Calu3 (cell line): ENCODE results near the gene PLG. TPM values are rescaled to one million over a fixed set of nuclear protein-coding genes. Genes with fewer than 3 reads are reported as not detected.
"Not testable (repeated sequence)": the region's sequence is repeated elsewhere in the genome, so short reads cannot be mapped to it uniquely, and the experiment has no call there.

ENCODE experiments used
- BruUV-seq: library from RNA; stranded (reverse); fragments of 400-500 nt; replicated peaks from 2 replicates; lab custom pipeline; 2021; lab: Mats Ljungman, UMichigan
- CTCF ChIA-PET: fragments of 300-600 bp; sonication (Branson Sonifier 250); formaldehyde crosslinking; loops from one replicate; lab custom pipeline; 2022; ENCODE audit warnings: antibody characterized with exemption; lab: Charles Lee
- DNase-seq: peaks from one replicate; pipeline ENCODE4 v3.0.0; 2022
- H3K27ac Mint-ChIP-seq: one replicate; pipeline ENCODE4 v1.8.0; 2022; ENCODE audit warnings: mixed read lengths; ENCODE audit not compliant: unreplicated experiment
- H3K27me3 Mint-ChIP-seq: one replicate; pipeline ENCODE4 v1.8.0; 2022; ENCODE audit warnings: mixed read lengths; ENCODE audit not compliant: unreplicated experiment
- H3K36me3 Mint-ChIP-seq: one replicate; pipeline ENCODE4 v1.8.0; 2022; ENCODE audit warnings: mild to moderate bottlenecking, moderate library complexity, mixed read lengths; ENCODE audit not compliant: insufficient read depth, unreplicated experiment
- H3K4me1 Mint-ChIP-seq: one replicate; pipeline ENCODE4 v1.8.0; 2022; ENCODE audit warnings: mild to moderate bottlenecking, low read depth, mixed read lengths; ENCODE audit not compliant: unreplicated experiment
- H3K4me3 Mint-ChIP-seq: one replicate; pipeline ENCODE4 v1.8.0; 2022; ENCODE audit warnings: mild to moderate bottlenecking, low read depth, moderate library complexity, mixed read lengths; ENCODE audit not compliant: unreplicated experiment
- H3K9me3 Mint-ChIP-seq: one replicate; pipeline ENCODE4 v1.8.0; 2022; ENCODE audit warnings: low read depth, mixed read lengths; ENCODE audit not compliant: unreplicated experiment
- intact Hi-C: fragments of 100-400 bp; cut with micrococcal nuclease; formaldehyde crosslinking; loops from one replicate; pipeline ENCODE4 v1.10.0; 2022; ENCODE audit not compliant: unreplicated experiment
- total RNA-seq: library from RNA; stranded (reverse); gene quantifications from 2 replicates; pipeline ENCODE4 v1.2.3, GENCODE V29; 2022
- TF ChIP-seq, protein P1 (sequence below): fragments of 200-600 bp; IDR thresholded peaks from one replicate; pipeline ENCODE4 v1.8.0; 2022; ENCODE audit warnings: antibody characterized with exemption; ENCODE audit not compliant: unreplicated experiment

Gene PLG
- total RNA-seq, 1 experiment from 2014 or later = not detected

- no peaks in the 10 kb centered on the region for H3K9me3 Mint-ChIP-seq
Measured at GRCh38 chr6:160768101-160768500, 66.1 kb downstream of the PLG start.

GRCh38 chr6:160774399-160774798 is 72.4 kb downstream of the PLG start:
- CTCF ChIA-PET = no interaction called here
- DNase-seq = no peak
- intact Hi-C loops = no loop called here
- no peak overlapping the region for H3K27ac Mint-ChIP-seq
- TF ChIP-seq, protein P1, sequence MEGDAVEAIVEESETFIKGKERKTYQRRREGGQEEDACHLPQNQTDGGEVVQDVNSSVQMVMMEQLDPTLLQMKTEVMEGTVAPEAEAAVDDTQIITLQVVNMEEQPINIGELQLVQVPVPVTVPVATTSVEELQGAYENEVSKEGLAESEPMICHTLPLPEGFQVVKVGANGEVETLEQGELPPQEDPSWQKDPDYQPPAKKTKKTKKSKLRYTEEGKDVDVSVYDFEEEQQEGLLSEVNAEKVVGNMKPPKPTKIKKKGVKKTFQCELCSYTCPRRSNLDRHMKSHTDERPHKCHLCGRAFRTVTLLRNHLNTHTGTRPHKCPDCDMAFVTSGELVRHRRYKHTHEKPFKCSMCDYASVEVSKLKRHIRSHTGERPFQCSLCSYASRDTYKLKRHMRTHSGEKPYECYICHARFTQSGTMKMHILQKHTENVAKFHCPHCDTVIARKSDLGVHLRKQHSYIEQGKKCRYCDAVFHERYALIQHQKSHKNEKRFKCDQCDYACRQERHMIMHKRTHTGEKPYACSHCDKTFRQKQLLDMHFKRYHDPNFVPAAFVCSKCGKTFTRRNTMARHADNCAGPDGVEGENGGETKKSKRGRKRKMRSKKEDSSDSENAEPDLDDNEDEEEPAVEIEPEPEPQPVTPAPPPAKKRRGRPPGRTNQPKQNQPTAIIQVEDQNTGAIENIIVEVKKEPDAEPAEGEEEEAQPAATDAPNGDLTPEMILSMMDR = no peak
- H3K9me3 Mint-ChIP-seq = no peaks in the 10 kb centered on the region
- no peak overlapping the region for H3K4me3 Mint-ChIP-seq
- no peaks in the 10 kb centered on the region for H3K36me3 Mint-ChIP-seq
- no TSS peak for BruUV-seq
- no peaks in the 10 kb centered on the region for H3K27me3 Mint-ChIP-seq
- H3K4me1 Mint-ChIP-seq = peaks cover 11% of the 10 kb centered on the region

More at GRCh38 chr6:160768101-160768500, 66.1 kb downstream of the PLG start:
- no peak overlapping the region for H3K4me3 Mint-ChIP-seq
- no peak for DNase-seq
- CTCF ChIA-PET = interaction anchor here (0.9 kb wide), 1 partner anchor 23 kb away, joined by 5 read pairs; no protein-coding TSS in a partner anchor
- intact Hi-C loops = loop anchor here (5.0 kb wide), 1 partner anchor 229 kb away; no protein-coding TSS in a partner anchor
- no peak overlapping the region for H3K27ac Mint-ChIP-seq
- no peaks in the 10 kb centered on the region for H3K27me3 Mint-ChIP-seq
- peaks cover 7% of the 10 kb centered on the region for H3K4me1 Mint-ChIP-seq
- H3K36me3 Mint-ChIP-seq = peaks cover 6% of the 10 kb centered on the region
- no TSS peak for BruUV-seq
- TF ChIP-seq, protein P1 = no peak

GRCh38 chr6:160775792-160776580 is 73.9 kb downstream of the PLG start:
- H3K27me3 Mint-ChIP-seq = no peaks in the 10 kb centered on the region
- H3K4me3 Mint-ChIP-seq = no peak overlapping the region
- no peak for DNase-seq
- H3K36me3 Mint-ChIP-seq = no peaks in the 10 kb centered on the region
- peaks cover 8% of the 10 kb centered on the region for H3K4me1 Mint-ChIP-seq
- no TSS peak for BruUV-seq
- CTCF ChIA-PET = no interaction called here
- intact Hi-C loops = no loop called here
- H3K9me3 Mint-ChIP-seq = peaks cover 4% of the 10 kb centered on the region
- TF ChIP-seq, protein P1 = no peak
- no peak overlapping the region for H3K27ac Mint-ChIP-seq

- peaks cover 27% of the 10 kb centered on the region for H3K4me1 Mint-ChIP-seq
- BruUV-seq, H3K36me3 Mint-ChIP-seq, H3K4me3 Mint-ChIP-seq, H3K27me3 Mint-ChIP-seq, CTCF ChIA-PET, DNase-seq, H3K9me3 Mint-ChIP-seq, H3K27ac Mint-ChIP-seq, intact Hi-C loops: not testable (repeated sequence)
Measured at GRCh38 chr6:160779095-160779494, 77.1 kb downstream of the PLG start.

- H3K36me3 Mint-ChIP-seq, H3K4me3 Mint-ChIP-seq, CTCF ChIA-PET: not testable (repeated sequence)
Measured at GRCh38 chr6:160780656-160781055, 78.6 kb downstream of the PLG start.

More at GRCh38 chr6:160780656-160781055, 78.6 kb downstream of the PLG start:
- H3K27me3 Mint-ChIP-seq, H3K9me3 Mint-ChIP-seq, intact Hi-C loops, BruUV-seq, H3K27ac Mint-ChIP-seq, DNase-seq: not testable (repeated sequence)
- peaks cover 24% of the 10 kb centered on the region for H3K4me1 Mint-ChIP-seq
